ENCODE measurements around the gene MID1.

The MID1 gene

GRCh38 chrX:10571260-10571659 is 49.1 kb downstream of the MID1 start:
- DNase-seq: no peak

DNA sequence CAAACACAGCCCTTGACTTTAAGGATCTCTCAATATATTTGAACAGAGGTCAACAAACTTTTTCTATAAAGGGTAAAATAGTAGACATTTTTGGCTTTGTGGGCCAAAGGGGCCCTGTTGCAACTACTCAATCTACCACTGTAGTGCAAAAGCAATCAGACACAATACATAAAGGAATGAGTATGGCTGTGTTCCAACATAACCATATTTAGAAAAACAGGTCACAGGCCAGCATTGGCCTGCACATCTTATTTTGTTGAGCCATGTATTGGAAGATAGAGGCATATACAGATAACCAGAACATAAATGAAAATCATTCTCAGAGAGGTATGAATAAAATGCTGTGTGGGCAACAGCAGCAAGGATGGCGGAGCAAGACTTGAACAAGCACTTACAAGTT is 49.8 kb downstream of the MID1 start:
- DNase-seq: no peak

- DNase-seq: no peak
Observed at GRCh38 chrX:10569946-10570345, 50.4 kb downstream of the MID1 start.

DNA sequence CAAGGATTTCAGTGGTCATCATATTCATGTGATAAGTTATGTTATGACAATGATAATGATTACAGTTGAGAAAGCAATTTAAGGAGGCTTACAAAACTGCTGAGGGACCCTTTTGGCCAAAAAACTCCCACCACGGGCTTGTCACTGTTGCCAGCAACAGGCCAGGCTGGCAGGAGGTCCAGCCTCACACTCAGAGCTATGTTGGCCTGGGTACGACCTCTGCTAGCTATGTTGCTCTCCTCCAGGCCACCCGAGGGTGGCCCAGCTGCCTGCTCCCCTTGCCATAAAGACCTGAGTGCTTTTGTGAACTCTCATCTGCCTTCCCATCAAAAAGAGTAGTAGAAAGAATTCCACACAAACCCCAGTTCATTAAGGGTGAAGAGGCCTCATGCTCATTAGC is 52.0 kb downstream of the MID1 start:
- DNase-seq: no peak

GRCh38 chrX:10567136-10567535 is 53.2 kb downstream of the MID1 start:
- DNase-seq: no peak

GRCh38 chrX:10566716-10567097 is 53.7 kb downstream of the MID1 start:
- no peak for DNase-seq

DNA sequence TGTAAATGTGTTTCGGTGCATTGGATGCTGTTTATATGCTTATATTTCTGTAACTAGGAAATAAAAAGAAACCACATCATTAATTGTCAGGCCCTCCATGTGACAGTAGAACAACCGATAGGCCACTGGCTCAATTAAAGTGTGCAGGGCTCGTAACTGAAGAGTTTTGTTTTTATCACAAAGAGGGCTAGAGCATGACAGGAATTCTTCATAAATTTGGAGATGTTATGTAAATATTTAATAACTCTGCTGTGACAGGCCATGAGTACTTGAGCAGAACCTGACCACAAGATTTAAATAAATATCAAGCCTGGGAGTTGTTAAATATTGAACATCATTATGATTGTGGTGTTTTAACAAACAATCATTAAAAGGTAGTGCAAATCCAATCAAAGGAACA is 55.9 kb downstream of the MID1 start:
- no peak for DNase-seq

DNA sequence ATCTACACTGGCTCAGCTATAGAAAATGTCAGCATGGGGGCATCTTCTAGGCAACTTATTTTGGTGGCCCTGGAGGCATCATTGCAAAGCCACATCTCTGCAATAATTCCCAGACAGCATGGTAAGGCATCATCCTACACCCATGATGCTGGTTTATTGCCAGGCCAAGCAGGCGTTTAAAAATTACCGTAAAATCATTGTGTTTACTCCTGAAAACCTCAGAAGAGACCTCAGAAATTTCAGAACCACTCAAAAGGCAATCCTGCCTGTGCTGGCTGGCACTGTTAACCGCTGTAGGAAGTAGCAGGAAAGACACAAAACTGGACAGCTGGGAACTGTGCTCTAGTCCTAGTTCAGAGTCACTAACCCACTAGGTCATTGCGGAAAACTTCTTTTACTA is 63.2 kb downstream of the MID1 start:
- no peak for DNase-seq

DNA sequence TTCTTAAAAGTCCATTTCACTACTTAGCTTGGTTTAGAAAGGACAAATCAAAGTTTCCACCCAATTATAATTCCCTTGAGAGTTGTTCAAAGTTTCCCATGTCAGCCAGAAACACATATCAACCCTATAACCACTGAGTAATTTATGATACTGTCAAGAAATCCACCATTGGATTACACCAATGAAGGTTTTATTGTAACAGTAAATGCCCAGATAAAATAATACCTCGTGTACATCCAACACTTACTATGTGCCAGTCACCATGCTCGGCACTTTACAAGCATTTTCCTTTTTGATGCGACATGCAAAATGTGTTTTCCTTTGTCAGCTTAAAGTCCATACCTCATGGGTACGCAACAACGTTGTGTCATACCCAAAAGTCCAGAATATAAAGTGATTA is 64.0 kb downstream of the MID1 start:
- DNase-seq: no peak

DNA sequence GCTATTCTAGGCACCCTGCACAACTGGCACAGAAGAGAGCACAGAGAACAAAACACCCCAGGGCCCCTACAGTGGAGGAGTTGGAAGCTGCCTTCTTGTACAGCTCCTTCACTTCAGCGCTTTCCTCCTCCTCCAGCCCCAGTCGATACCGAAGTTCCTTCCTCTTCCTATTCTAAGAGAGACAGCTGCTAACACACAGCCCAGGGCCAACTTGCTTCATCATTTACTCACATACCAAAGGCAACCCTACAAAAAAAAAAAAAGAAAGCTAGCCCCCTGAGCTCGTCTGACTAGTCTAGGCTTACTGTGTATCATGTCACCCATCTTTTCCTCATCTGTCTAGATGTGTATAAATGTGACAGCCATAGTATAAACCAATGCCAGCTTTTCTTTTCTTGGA is 64.5 kb downstream of the MID1 start:
- DNase-seq: no peak

DNA sequence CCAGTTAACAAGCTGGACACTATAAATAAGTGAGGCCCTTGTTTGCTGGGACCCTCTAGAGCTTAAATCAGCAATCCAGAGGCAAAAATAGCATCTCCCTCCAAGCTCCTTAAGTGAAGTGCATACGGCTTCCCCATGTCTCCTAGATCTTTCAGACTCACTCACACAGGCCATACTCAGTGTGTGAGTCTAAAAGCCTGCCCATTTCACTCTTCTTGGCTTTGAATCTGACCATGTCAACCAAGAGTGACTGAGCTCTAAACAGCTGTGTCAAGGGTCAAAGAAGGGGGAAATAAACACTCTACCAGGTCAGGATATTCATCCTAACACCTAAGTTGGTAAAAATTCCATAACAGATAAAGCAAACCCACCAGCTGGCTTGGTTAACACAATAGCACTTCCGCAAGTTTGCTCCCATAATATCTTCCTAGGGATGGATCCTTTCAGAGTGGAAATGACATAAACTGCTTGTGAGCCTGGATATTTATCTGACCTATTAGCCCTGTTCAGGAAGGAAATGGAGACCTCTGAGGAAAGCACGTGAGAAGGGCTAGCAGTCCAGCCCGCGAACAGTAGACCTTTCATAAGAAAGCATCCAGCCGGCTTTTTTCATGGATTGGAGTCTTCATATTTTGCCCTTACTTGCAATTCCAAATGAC is 65.6 kb downstream of the MID1 start:
- no peak for DNase-seq

GRCh38 chrX:10549280-10549679 is 71.1 kb downstream of the MID1 start:
- DNase-seq: peak; percentile 35

DNA sequence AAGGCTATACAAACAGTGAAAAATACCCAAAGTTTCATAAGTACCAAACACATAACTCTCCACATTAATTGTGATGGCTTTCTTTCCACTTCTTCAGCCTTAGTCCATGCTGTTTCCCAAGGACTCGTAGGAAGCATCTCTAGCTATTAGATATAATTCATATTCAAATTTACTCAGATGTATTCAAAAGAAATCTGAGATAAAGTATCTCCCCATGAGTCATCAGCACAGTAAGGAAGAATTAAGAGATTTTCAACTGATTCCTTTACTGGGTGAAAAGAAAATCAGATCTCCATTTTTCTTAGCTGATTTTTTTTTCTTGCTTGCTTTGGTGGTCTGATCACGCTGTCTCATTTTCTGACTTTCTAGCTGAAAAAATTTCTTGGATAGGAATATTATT is 71.7 kb downstream of the MID1 start:
- no peak for DNase-seq

DNA sequence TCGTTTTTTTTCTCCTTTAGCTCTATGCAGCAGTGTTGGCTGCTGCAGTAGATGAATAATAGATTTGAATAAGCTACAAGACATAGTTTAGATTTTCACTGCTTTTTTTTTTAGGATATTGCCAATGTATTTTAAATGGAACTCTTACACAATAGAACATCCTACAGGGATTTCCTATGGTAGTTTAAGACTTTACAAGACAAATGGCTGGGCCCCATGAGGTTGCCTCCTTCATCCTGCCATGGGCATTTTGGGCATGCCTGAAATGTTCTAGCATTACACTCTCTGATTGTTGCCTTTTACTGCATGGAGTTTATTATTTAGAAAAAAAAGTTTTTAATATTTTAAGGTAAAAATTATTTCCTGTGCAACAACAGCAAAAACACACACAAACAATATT is 74.5 kb downstream of the MID1 start:
- no peak for DNase-seq

- no peak for DNase-seq
Observed at GRCh38 chrX:10542586-10542985, 77.8 kb downstream of the MID1 start.

DNA sequence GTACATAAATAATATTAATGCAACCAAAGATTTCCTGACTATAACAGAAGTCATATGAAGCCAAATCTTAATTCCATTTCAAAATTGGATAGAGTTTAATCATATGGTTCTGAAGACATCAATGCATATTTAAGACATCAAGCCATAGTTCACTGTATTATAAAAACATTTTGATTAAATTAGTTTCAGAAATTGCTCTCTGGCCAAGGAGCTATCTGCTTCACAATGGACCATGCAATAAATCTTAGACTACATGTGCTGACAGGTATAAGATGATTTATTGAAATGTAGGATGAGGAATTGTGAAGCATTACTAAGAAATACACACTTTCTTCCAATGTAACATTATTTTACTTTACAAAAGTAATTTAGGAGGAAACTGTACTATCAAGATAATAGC is 81.6 kb downstream of the MID1 start:
- DNase-seq: no peak

DNA sequence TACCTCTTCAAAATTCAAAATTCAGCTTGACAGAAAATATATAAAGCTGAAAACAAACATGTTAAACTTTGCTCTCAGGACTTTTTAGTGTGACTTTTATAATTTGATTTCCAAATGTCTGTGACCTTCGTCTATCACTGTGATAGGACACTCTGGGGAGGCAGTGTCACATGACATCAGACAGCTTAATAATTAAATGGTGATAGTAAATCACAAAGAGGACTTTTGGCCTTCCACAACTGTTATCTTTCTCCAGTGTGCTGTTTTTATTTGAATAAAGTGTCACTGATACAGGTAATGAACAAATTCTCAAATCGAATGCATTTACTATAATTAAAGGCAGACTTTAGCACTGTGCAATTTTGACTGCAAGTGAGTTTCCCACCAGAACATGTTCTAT is 83.1 kb downstream of the MID1 start:
- DNase-seq: no peak

- no peak for DNase-seq
Observed at GRCh38 chrX:10536744-10537143, 83.6 kb downstream of the MID1 start.

- DNase-seq: no peak
Observed at GRCh38 chrX:10534611-10535010, 85.8 kb downstream of the MID1 start.

DNA sequence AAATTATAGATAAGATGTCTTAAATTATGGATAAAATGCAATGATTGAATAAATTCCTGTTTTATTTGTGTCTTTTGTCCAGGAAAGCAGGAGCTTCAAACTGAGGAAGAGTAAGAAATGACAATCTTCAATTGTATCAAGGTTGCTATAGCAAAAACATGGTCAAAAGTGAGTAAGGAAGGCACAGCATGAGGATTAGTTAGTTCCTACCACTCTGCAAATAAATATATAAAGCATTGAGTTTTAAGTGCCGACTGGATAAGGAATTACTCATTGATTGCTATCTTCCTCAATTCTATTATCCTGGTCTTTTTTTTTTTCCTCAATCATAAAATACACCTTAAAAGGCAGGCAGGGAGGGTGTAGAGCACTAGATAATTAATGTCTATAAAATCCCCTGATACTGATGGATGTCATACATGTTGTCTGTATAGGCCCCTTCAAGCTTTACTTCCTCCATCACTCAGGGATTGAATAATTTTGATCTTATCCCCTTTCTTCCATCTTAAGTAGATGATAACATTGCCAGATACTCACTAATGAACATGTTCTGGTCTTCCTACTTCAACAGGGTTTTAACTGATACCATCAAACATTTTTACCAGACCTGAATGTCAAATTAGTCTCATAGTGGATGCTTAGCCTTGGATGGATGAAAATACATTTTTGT is 86.6 kb downstream of the MID1 start:
- DNase-seq: no peak

- no peak for DNase-seq
Observed at GRCh38 chrX:10531927-10532326, 88.5 kb downstream of the MID1 start.

DNA sequence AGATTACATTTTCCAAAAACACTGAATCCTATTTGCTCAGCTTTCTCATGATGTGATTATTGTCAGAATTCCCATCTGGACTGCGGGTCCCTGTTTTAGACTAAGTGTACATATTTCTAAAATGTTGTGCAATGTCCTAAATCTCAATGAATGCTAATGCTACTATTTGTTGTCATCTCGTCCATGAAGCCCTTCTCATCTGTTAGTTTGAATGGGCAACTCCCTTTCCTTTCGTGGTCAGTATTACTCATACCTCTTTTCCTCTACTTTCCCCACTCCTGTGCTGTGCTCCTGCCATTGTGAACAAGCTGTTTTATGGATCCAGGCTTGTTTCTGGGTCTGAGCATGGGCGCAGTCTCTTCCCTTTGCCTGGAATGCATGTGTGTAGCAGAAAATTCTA is 91.0 kb downstream of the MID1 start:
- no peak for DNase-seq

DNA sequence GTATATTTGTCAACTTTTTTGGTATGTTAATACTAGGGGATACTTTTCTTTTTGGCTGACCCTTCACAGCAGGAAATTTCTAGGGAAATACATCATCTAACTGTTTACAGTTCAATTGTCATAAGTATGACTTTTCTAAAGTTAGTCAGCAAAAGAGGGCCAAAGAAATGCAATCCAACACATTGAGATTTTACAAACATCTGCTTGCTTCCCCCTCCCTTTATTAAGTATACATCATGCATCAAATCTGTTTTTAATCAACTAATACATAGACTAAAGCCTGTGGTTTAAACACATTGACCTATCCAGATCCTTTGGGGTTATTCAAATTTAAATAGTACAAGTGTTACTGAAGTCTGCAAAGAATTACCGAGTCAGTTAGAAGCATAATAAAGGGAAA is 93.9 kb downstream of the MID1 start:
- no peak for DNase-seq

- no peak for DNase-seq
Observed at GRCh38 chrX:10525381-10526120, 94.8 kb downstream of the MID1 start.

DNA sequence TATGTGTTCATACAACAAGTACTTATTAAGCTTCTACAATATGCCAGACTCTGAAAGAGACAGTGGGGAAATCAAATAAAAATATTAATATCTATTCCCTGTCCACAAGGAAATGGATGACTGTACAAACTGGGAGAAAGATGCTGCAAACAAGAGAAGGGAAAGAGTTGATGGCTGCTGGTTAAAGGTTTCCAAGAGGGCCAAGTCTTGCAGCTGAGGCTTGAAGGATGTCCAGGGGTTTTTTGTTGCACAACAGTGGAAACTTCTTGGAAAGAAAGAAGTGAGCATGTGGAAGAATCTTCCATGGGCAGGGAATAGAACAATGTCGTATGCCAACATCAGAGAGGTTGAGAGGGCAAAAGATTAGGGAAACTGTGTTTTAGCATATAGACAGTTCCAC is 95.8 kb downstream of the MID1 start:
- DNase-seq: no peak
